Measurements from ENCODE around the gene FBLN7.
"Not testable (repeated sequence)": the region's sequence is repeated elsewhere in the genome, so short reads cannot be mapped to it uniquely, and the experiment has no call there.

FBLN7 gene

GRCh38 chr2:112138159-112139032, at the start of gene FBLN7:
Gene FBLN7, plus strand, starts transcription at chr2:112138385. Its CDS starts 271 bp downstream, at chr2:112138656.
- no peak for FAIRE-seq
- peak; percentile 30 for DNase-seq (ENCODE audit: insufficient read length, low spot score)

GRCh38 chr2:112089375-112089774, 48.8 kb upstream of the FBLN7 start:
- FAIRE-seq (no peak), DNase-seq (ENCODE audit: insufficient read length, low spot score) (no peak)

GRCh38 chr2:112092286-112093041, 45.7 kb upstream of the FBLN7 start:
- DNase-seq (ENCODE audit: insufficient read length, low spot score) (peak; percentile 46), FAIRE-seq (no peak)

GRCh38 chr2:112093216-112093615, 45.0 kb upstream of the FBLN7 start:
- FAIRE-seq (no peak), DNase-seq (ENCODE audit: insufficient read length, low spot score) (no peak)

GRCh38 chr2:112095681-112096080, 42.5 kb upstream of the FBLN7 start:
- FAIRE-seq: no peak
- no peak for DNase-seq (ENCODE audit: insufficient read length, low spot score)

- FAIRE-seq: no peak
Measured at GRCh38 chr2:112096098-112096497, 42.1 kb upstream of the FBLN7 start.

GRCh38 chr2:112108178-112108832, 29.9 kb upstream of the FBLN7 start:
- FAIRE-seq: no peak

More at GRCh38 chr2:112096098-112096497, 42.1 kb upstream of the FBLN7 start:
- DNase-seq (ENCODE audit: insufficient read length, low spot score): no peak

GRCh38 chr2:112109278-112109677, 28.9 kb upstream of the FBLN7 start:
- DNase-seq (ENCODE audit: insufficient read length, low spot score) (no peak), FAIRE-seq (no peak)

More at GRCh38 chr2:112108178-112108832, 29.9 kb upstream of the FBLN7 start:
- DNase-seq (ENCODE audit: insufficient read length, low spot score): no peak

- no peak for DNase-seq (ENCODE audit: insufficient read length, low spot score)
- no peak for FAIRE-seq
Measured at GRCh38 chr2:112110966-112111365, 27.2 kb upstream of the FBLN7 start.

- FAIRE-seq: not testable (repeated sequence)
Measured at GRCh38 chr2:112113354-112113753, 24.8 kb upstream of the FBLN7 start.

GRCh38 chr2:112118148-112118547, 20.0 kb upstream of the FBLN7 start:
- DNase-seq (ENCODE audit: insufficient read length, low spot score) (no peak), FAIRE-seq (no peak)

More at GRCh38 chr2:112113354-112113753, 24.8 kb upstream of the FBLN7 start:
- not testable (repeated sequence) for DNase-seq (ENCODE audit: insufficient read length, low spot score)

- DNase-seq (ENCODE audit: insufficient read length, low spot score): peak; percentile 24
- FAIRE-seq: no peak
Measured at GRCh38 chr2:112121682-112122254, 16.4 kb upstream of the FBLN7 start.

GRCh38 chr2:112129060-112129459, 9.1 kb upstream of the FBLN7 start:
- DNase-seq (ENCODE audit: insufficient read length, low spot score) (no peak), FAIRE-seq (no peak)

- FAIRE-seq: no peak
Measured at GRCh38 chr2:112133344-112133743, 4.8 kb upstream of the FBLN7 start.

GRCh38 chr2:112134120-112134519, 4.1 kb upstream of the FBLN7 start:
- DNase-seq (ENCODE audit: insufficient read length, low spot score) (no peak), FAIRE-seq (no peak)

More at GRCh38 chr2:112133344-112133743, 4.8 kb upstream of the FBLN7 start:
- no peak for DNase-seq (ENCODE audit: insufficient read length, low spot score)

GRCh38 chr2:112136096-112136495, 2.1 kb upstream of the FBLN7 start:
- DNase-seq (ENCODE audit: insufficient read length, low spot score) (no peak), FAIRE-seq (no peak)

- DNase-seq (ENCODE audit: insufficient read length, low spot score) (no peak), FAIRE-seq (peak; percentile 63)
Measured at GRCh38 chr2:112137516-112138158, 548 bp upstream of the FBLN7 start.

GRCh38 chr2:112139033-112139614, 939 bp downstream of the FBLN7 start:
- FAIRE-seq; DNase-seq (ENCODE audit: insufficient read length, low spot score): not testable (repeated sequence)

- FAIRE-seq; DNase-seq (ENCODE audit: insufficient read length, low spot score): not testable (repeated sequence)
Measured at GRCh38 chr2:112139661-112140204, 1.5 kb downstream of the FBLN7 start.

Measured in HTR-8/SVneo (cell line).